ENCODE measurements around the gene PVR.

GRCh38 chr19:44645407-44646048, 1.8 kb downstream of the PVR start:
- no peak for TF ChIP-seq CTCF (IDR thresholded peaks at IDR 0.05)
- no peak for TF ChIP-seq POLR2A (IDR thresholded peaks at IDR 0.05)
